ENCODE results near the gene GPR15LG.

The GPR15LG gene

DNA sequence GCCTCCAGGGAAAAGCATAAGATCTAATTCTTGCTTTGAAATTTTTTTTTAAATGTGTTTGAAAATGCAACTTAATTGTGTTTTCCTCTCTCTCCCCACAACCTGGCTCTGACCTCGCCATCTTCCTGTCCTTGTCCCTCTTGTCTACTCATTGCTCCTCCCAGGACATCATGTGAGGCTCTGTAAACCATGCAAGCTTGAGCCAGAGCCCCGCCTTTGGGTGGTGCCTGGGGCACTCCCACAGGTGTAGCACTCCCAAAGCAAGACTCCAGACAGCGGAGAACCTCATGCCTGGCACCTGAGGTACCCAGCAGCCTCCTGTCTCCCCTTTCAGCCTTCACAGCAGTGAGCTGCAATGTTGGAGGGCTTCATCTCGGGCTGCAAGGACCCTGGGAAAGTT lies 10.9 kb downstream of the GPR15LG start:
- H3K9me3 ChIP-seq (ENCODE audit: severe bottlenecking), result no peaks in the 10 kb centered on the region
- no peaks in the 10 kb centered on the region for H3K36me3 ChIP-seq (ENCODE audit: low read depth)
- no peaks in the 10 kb centered on the region for H3K27me3 ChIP-seq (ENCODE audit: insufficient read depth, poor library complexity, severe bottlenecking)
- DNase-seq (ENCODE audit: low spot score) (no peak), ATAC-seq (ENCODE audit: low read depth) (no peak; the same call in 2 of the 3 replicates)
- H3K4me3 ChIP-seq (ENCODE audit: severe bottlenecking), result no peak overlapping the region
- H3K27ac ChIP-seq (ENCODE audit: poor library complexity, severe bottlenecking), result no peak overlapping the region
- peaks cover 5% of the 10 kb centered on the region for H3K4me1 ChIP-seq (ENCODE audit: insufficient read depth, poor library complexity, severe bottlenecking)
- TF ChIP-seq, protein P1, sequence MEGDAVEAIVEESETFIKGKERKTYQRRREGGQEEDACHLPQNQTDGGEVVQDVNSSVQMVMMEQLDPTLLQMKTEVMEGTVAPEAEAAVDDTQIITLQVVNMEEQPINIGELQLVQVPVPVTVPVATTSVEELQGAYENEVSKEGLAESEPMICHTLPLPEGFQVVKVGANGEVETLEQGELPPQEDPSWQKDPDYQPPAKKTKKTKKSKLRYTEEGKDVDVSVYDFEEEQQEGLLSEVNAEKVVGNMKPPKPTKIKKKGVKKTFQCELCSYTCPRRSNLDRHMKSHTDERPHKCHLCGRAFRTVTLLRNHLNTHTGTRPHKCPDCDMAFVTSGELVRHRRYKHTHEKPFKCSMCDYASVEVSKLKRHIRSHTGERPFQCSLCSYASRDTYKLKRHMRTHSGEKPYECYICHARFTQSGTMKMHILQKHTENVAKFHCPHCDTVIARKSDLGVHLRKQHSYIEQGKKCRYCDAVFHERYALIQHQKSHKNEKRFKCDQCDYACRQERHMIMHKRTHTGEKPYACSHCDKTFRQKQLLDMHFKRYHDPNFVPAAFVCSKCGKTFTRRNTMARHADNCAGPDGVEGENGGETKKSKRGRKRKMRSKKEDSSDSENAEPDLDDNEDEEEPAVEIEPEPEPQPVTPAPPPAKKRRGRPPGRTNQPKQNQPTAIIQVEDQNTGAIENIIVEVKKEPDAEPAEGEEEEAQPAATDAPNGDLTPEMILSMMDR (IDR thresholded peaks at IDR 0.05; ENCODE audit: poor library complexity, severe bottlenecking), result no peak

DNA sequence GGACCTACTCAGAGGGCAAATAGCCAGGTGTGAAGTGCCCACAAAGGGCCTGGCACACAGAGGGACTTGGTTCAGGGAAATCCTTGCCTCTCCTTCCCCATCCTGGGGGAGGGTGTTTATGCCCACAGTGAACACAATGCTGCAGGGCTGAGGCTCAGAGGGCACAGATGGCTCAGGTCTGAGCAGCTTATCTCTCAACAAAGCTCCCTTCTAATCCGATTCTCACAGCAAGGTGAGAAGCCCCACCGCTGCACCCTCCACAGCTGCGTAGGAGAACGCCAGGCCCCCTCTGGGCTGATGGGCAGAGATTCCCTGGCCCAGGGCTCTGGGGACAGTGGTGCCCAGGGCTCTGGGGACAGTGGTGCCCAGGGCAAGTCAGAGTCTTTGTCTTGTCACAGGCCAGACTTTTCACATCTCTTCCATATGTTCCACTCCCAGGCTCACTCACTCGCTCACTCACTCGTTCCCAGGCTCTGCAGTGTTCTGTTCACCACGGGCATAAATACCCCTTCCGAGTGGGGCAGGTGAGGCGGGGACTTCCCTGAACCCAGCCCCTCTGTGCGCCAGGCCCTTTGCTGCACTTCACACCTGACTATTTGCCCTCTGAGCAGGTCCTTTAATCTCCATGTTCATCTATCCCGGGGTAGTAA lies 12.1 kb downstream of the GPR15LG start:
- no peak for ATAC-seq (ENCODE audit: low read depth)
- Histone ChIP-seq H3K36me3 (ENCODE audit: low read depth) (no peaks in the 10 kb centered on the region), H3K4me3 (ENCODE audit: severe bottlenecking) (no peak overlapping the region), H3K4me1 (ENCODE audit: insufficient read depth, poor library complexity, severe bottlenecking) (no peaks in the 10 kb centered on the region), H3K27me3 (ENCODE audit: insufficient read depth, poor library complexity, severe bottlenecking) (no peaks in the 10 kb centered on the region), H3K9me3 (ENCODE audit: severe bottlenecking) (no peaks in the 10 kb centered on the region), H3K27ac (ENCODE audit: poor library complexity, severe bottlenecking) (no peak overlapping the region)
- TF ChIP-seq, protein P1 (IDR thresholded peaks at IDR 0.05; ENCODE audit: poor library complexity, severe bottlenecking), result no peak
- DNase-seq (ENCODE audit: low spot score), result no peak

DNA sequence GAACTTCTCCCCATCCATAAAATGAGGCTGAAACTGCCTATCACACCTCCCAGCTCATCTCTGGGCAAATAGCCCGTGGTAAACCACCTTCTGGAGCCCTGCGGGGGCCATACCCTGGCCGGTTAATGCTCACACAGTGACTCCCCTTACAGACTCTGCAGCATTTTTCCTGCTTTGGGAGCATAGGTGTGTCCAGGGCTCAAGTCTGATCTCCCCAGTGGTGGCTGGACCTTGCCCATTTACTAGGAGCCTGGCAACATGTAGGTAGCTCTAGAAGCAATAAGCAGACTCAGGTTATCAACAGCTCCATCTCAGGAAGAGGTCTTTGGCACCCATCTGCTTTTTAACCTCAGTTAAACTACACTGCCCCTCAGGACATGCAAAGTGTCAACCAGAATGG lies 15.2 kb downstream of the GPR15LG start:
- H3K9me3 ChIP-seq (ENCODE audit: severe bottlenecking), result no peaks in the 10 kb centered on the region
- H3K4me3 ChIP-seq (ENCODE audit: severe bottlenecking), result no peak overlapping the region
- TF ChIP-seq, protein P1 (IDR thresholded peaks at IDR 0.05; ENCODE audit: poor library complexity, severe bottlenecking), result no peak
- H3K4me1 ChIP-seq (ENCODE audit: insufficient read depth, poor library complexity, severe bottlenecking), result no peaks in the 10 kb centered on the region
- peaks cover under 1% of the 10 kb centered on the region for H3K27me3 ChIP-seq (ENCODE audit: insufficient read depth, poor library complexity, severe bottlenecking)
- ATAC-seq (ENCODE audit: low read depth), result no peak
- no peak overlapping the region for H3K27ac ChIP-seq (ENCODE audit: poor library complexity, severe bottlenecking)
- H3K36me3 ChIP-seq (ENCODE audit: low read depth), result no peaks in the 10 kb centered on the region
- DNase-seq (ENCODE audit: low spot score), result no peak

DNA sequence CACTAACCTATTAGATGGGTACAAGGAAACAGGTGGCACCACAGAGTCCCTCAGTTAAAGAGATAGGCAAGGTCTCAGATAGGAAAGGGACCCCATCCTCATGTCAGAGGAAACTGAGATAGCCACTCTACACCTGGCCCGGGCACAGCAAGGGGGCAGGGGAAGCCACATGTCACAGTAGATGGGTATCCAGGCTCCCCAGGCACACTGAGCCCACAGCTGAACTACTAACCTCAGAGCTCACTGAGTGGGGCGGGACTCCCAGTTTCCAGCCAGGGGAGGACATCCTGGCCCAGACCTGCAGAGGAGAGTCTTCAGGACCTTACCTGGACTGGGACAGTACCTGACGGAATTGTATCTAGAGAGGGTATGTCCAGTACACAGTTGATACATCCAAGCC lies 17.0 kb downstream of the GPR15LG start:
- Histone ChIP-seq H3K27me3 (ENCODE audit: insufficient read depth, poor library complexity, severe bottlenecking) (peaks cover 17% of the 10 kb centered on the region), H3K27ac (ENCODE audit: poor library complexity, severe bottlenecking) (no peak overlapping the region), H3K9me3 (ENCODE audit: severe bottlenecking) (no peaks in the 10 kb centered on the region), H3K4me3 (ENCODE audit: severe bottlenecking) (no peak overlapping the region), H3K36me3 (ENCODE audit: low read depth) (no peaks in the 10 kb centered on the region), H3K4me1 (ENCODE audit: insufficient read depth, poor library complexity, severe bottlenecking) (no peaks in the 10 kb centered on the region)
- TF ChIP-seq, protein P1 (IDR thresholded peaks at IDR 0.05; ENCODE audit: poor library complexity, severe bottlenecking), result no peak
- ATAC-seq (ENCODE audit: low read depth) (no peak), DNase-seq (ENCODE audit: low spot score) (no peak)

DNA sequence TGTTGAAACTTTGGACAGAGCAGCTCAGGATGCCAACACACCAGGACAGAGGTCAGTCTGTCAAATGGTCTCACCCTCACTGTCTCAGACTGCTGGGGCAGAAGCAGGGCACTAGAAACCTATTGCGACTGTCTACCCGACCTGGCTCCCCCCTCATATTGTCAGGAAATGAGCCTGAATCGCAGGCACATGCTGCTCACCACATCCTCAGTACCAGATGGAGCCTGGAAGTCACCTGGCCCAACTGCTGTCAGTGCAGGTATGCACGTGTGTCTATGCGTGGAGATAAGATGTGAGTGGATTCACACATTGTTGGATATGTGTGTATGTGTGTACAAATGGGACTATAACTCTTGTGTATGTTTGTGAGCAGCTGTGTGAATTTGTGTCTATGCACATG lies 17.5 kb downstream of the GPR15LG start:
- Histone ChIP-seq H3K27me3 (ENCODE audit: insufficient read depth, poor library complexity, severe bottlenecking) (peaks cover 18% of the 10 kb centered on the region), H3K36me3 (ENCODE audit: low read depth) (no peaks in the 10 kb centered on the region), H3K4me3 (ENCODE audit: severe bottlenecking) (no peak overlapping the region), H3K9me3 (ENCODE audit: severe bottlenecking) (no peaks in the 10 kb centered on the region), H3K4me1 (ENCODE audit: insufficient read depth, poor library complexity, severe bottlenecking) (no peaks in the 10 kb centered on the region), H3K27ac (ENCODE audit: poor library complexity, severe bottlenecking) (no peak overlapping the region)
- TF ChIP-seq, protein P1 (IDR thresholded peaks at IDR 0.05; ENCODE audit: poor library complexity, severe bottlenecking), result no peak
- ATAC-seq (ENCODE audit: low read depth) (no peak), DNase-seq (ENCODE audit: low spot score) (no peak)
